ENCODE data around the gene GFOD1. TPM values are rescaled to one million over a fixed set of nuclear protein-coding genes. Genes with fewer than 3 reads are reported as not detected.
"Not testable (repeated sequence)": the region's sequence is repeated elsewhere in the genome, so short reads cannot be mapped to it uniquely, and the experiment has no call there.

GFOD1 gene
- total RNA-seq, 1 donor from 2014 or later = 2.0 TPM

DNA sequence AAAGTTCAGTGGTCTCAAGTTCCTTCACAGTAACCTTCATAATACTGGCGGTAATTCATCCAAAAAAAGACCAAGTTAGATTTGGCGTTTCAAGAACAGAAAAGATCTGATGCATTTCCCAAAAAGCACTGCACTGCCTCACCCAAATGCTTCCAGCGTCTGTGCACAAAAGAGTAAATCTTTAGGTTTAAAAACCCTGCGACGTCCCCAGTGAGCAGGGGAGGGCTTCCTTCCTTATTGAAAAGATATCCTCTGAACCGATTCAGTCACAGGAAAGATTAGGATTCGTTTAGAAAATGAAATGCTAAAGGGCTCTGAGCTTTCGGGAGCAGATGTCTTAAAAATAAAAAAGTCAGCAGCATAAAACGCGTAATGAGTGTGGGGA, 159.7 kb downstream of the GFOD1 start:
- no peak for DNase-seq (ENCODE audit: low spot score)
- Mint-ChIP-seq H3K27me3 (ENCODE audit: low read depth) (no peaks in the 10 kb centered on the region), H3K4me1 (ENCODE audit: low read depth) (peaks cover 26% of the 10 kb centered on the region), H3K4me3 (ENCODE audit: unreplicated experiment) (peak overlapping the region; percentile 89), H3K27ac (ENCODE audit: unreplicated experiment) (peak overlapping the region; percentile 93), H3K9me3 (ENCODE audit: low read depth) (no peaks in the 10 kb centered on the region), H3K36me3 (ENCODE audit: low read depth) (peaks cover 8% of the 10 kb centered on the region)
- TF ChIP-seq, protein P1, sequence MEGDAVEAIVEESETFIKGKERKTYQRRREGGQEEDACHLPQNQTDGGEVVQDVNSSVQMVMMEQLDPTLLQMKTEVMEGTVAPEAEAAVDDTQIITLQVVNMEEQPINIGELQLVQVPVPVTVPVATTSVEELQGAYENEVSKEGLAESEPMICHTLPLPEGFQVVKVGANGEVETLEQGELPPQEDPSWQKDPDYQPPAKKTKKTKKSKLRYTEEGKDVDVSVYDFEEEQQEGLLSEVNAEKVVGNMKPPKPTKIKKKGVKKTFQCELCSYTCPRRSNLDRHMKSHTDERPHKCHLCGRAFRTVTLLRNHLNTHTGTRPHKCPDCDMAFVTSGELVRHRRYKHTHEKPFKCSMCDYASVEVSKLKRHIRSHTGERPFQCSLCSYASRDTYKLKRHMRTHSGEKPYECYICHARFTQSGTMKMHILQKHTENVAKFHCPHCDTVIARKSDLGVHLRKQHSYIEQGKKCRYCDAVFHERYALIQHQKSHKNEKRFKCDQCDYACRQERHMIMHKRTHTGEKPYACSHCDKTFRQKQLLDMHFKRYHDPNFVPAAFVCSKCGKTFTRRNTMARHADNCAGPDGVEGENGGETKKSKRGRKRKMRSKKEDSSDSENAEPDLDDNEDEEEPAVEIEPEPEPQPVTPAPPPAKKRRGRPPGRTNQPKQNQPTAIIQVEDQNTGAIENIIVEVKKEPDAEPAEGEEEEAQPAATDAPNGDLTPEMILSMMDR (IDR thresholded peaks at IDR 0.05) = no peak

DNA sequence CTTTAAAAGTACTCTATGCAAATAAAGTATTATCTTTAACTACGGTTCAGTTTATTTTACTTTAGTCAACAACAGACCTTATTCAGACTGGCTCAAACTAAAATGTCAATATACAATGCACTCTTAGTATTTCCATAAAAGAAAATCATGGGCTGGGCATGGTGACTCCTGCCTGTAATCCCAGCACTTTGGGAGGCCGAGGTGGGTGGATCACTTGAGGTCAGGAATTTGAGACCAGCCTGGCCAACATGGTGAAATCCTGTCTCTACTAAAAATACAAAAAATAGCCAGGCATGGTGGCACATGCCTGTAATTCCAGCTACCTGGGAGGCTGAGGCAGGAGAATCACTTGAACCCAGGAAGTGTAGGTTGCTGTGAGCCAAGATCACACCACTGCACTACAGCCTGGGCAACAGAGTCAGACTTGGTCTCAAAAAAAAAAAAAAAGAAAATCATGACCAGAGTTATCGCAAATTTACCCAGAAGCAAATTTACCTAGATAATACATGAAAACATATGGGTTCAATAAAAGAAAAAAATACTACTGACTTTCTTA, 161.3 kb downstream of the GFOD1 start:
- H3K4me1 Mint-ChIP-seq (ENCODE audit: low read depth) = peaks cover 26% of the 10 kb centered on the region
- DNase-seq (ENCODE audit: low spot score); H3K27me3 Mint-ChIP-seq (ENCODE audit: low read depth); H3K9me3 Mint-ChIP-seq (ENCODE audit: low read depth); H3K4me3 Mint-ChIP-seq (ENCODE audit: unreplicated experiment); H3K27ac Mint-ChIP-seq (ENCODE audit: unreplicated experiment): not testable (repeated sequence)
- peaks cover 11% of the 10 kb centered on the region for H3K36me3 Mint-ChIP-seq (ENCODE audit: low read depth)

DNA sequence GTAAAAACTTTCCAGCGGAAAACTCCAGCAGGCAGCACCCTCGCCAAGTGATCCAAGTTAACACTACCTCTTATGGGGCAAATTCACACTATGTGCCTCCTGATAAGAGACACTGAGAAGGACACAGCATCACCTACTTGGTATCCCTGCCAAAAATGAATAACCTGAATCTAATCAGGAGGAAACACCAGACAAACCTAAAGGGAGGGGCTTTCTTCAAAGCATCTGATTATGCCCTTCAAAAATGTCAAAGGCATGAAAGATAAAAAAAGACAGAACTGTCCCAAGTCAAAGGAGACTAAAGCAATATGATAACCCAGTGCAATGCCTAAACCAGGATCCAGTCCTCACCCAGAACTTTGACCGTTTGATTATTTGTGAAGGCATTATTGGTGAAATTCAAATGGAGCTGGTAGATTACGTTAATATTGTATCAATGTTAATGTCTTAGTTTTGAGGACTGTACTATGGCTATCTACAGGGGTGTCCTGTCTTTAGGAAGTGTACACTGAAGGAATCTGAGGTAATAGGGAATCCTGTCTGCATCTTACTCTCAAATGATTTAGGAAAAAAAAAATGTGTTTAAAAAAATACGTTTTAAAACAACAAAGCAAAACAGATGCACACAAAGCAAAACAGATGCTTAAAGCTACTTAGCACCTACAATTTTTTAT, 167.4 kb downstream of the GFOD1 start:
- TF ChIP-seq, protein P1 (IDR thresholded peaks at IDR 0.05) = no peak
- no peaks in the 10 kb centered on the region for H3K9me3 Mint-ChIP-seq (ENCODE audit: low read depth)
- no peaks in the 10 kb centered on the region for H3K4me1 Mint-ChIP-seq (ENCODE audit: low read depth)
- DNase-seq (ENCODE audit: low spot score) = no peak
- H3K27ac Mint-ChIP-seq (ENCODE audit: unreplicated experiment) = no peak overlapping the region
- H3K36me3 Mint-ChIP-seq (ENCODE audit: low read depth) = peaks cover 47% of the 10 kb centered on the region
- no peaks in the 10 kb centered on the region for H3K27me3 Mint-ChIP-seq (ENCODE audit: low read depth)
- no peak overlapping the region for H3K4me3 Mint-ChIP-seq (ENCODE audit: unreplicated experiment)

GRCh38 chr6:13318821-13319220, 168.6 kb downstream of the GFOD1 start:
- H3K4me1 Mint-ChIP-seq (ENCODE audit: low read depth) = no peaks in the 10 kb centered on the region
- no peak overlapping the region for H3K27ac Mint-ChIP-seq (ENCODE audit: unreplicated experiment)
- H3K36me3 Mint-ChIP-seq (ENCODE audit: low read depth) = peaks cover 44% of the 10 kb centered on the region
- no peaks in the 10 kb centered on the region for H3K9me3 Mint-ChIP-seq (ENCODE audit: low read depth)
- TF ChIP-seq, protein P1 (IDR thresholded peaks at IDR 0.05) = no peak
- no peak for DNase-seq (ENCODE audit: low spot score)
- H3K4me3 Mint-ChIP-seq (ENCODE audit: unreplicated experiment) = no peak overlapping the region
- no peaks in the 10 kb centered on the region for H3K27me3 Mint-ChIP-seq (ENCODE audit: low read depth)

DNA sequence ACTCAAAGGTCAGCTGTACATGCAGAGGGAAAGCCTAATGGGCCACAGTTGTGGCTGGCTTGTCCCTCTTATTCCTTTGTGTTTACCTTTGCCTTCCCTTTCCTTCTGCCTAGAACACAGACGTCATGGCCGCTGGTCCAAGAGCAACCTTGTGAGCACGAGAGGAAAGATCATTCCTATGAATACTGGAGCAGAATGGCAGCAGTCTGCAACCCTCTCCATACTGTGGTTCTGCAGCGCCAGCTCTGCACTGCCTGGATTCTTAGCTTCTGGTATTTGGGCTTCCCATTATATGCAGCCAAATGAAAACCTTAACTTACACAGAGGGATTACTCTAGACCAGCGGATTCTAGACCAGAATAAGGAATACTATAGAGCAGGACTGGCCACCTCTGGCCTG, 171.5 kb downstream of the GFOD1 start:
- DNase-seq (ENCODE audit: low spot score) = no peak
- no peaks in the 10 kb centered on the region for H3K27me3 Mint-ChIP-seq (ENCODE audit: low read depth)

More for the DNA sequence above, 171.5 kb downstream of the GFOD1 start:
- Mint-ChIP-seq H3K9me3 (ENCODE audit: low read depth) (no peaks in the 10 kb centered on the region), H3K4me1 (ENCODE audit: low read depth) (no peaks in the 10 kb centered on the region), H3K27ac (ENCODE audit: unreplicated experiment) (no peak overlapping the region), H3K36me3 (ENCODE audit: low read depth) (peaks cover 42% of the 10 kb centered on the region), H3K4me3 (ENCODE audit: unreplicated experiment) (no peak overlapping the region)
- TF ChIP-seq, protein P1 (IDR thresholded peaks at IDR 0.05) = no peak

Measured in chondrocyte (in vitro differentiated cells).